Stomach (tissue), 4 donors: ENCODE results near the gene NFATC2.

Experiments
- CTCF ChIP-seq, 7 experiments: fragments of 450-650 bp in 4 of 7; fragments of 200-600 bp in 3 of 7; sonication (generic) in 3 of 7; IDR thresholded peaks; one replicate each; pipeline ENCODE4 v1.5.1; 2016 to 2019; ENCODE audit warnings: antibody characterized with exemption in 7 of 7, control low read depth in 2 of 7, mild to moderate bottlenecking in 1 of 7
- EP300 ChIP-seq: sonication (generic); formaldehyde crosslinking; IDR thresholded peaks from one replicate; pipeline ENCODE4 v1.6.1; 2017; ENCODE audit warnings: antibody characterized with exemption
- POLR2A ChIP-seq, 4 donors: fragments of 450-650 bp; IDR thresholded peaks; one replicate each; pipeline ENCODE4 v1.6.1; 2016; ENCODE audit warnings: antibody characterized with exemption in 4 of 4, control low read depth in 2 of 4, mild to moderate bottlenecking in 1 of 4, moderate library complexity in 1 of 4
- POLR2AphosphoS5 ChIP-seq, 3 donors: sonication (generic); formaldehyde crosslinking; IDR thresholded peaks; one replicate each; pipeline ENCODE4 v1.6.1; 2016; ENCODE audit warnings: antibody characterized with exemption in 3 of 3

DNA sequence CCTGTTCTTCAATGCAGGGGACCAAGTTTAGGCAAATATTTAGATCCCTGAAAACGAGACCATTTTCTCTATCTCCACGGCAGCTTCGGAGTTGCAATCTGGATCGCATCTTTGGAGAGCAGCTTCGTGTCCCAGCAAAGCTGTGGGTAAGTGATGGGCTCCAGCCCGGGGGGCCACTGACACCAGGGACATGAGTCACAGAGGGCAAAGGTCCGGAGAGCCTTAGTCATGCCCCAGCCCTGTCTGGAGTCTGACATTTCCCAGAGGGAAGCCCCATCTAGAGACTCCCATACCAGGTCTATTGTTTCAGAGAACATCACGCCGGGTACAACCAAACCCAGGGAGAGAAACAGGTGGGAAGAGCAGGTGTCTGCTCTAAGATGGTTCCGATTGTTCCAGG is 95.9 kb downstream of the NFATC2 start:
- TF ChIP-seq POLR2AphosphoS5 (IDR thresholded peaks at IDR 0.05), result peak in 1 of 3 donors; percentile 27
- TF ChIP-seq CTCF (IDR thresholded peaks at IDR 0.05), result no peak
- no peak for TF ChIP-seq POLR2A (IDR thresholded peaks at IDR 0.05)
- TF ChIP-seq EP300, result no peak
